ENCODE results near the gene SEMA5B. TPM values are rescaled to one million over a fixed set of nuclear protein-coding genes. Genes with fewer than 3 reads are reported as not detected.

The SEMA5B gene
- polyA plus RNA-seq, 1 donor (not counting 4 experiments of a cell fraction or from before 2014, with no cell fraction given): 0.04 TPM

DNA sequence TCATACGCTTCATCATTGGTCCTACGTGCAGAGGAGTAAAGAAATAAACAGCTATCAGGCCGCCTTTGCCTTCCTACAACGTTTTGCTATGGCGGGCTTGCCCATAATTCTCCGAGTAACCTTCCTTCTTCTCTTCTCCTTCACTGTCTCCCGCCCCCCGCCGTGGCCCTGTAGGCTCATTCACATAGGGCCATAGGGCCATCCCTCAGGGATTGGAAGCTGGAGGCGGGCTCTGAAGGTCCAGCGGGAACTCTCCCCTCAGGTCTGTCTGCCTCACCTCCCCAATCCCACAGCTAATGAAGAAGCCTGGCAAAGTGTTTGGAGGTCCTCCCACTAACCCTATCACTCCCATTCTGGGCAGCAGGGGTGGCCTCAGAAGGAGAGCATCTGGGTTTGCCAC is 43.6 kb downstream of the SEMA5B start:
- Histone ChIP-seq H3K4me3 (ENCODE audit: control insufficient read depth in 2 of 3, extremely low read depth in 1 of 3, insufficient read depth in 2 of 3, low read depth in 1 of 3, low read length in 3 of 3) (no peak overlapping the region), H3K27ac (ENCODE audit: control insufficient read depth, insufficient read depth, low read length) (no peak overlapping the region), H3K79me2 (ENCODE audit: control insufficient read depth, insufficient read depth, low read length) (no peaks in the 10 kb centered on the region), H3K4me1 (ENCODE audit: control insufficient read depth, extremely low read depth, insufficient read depth, low read length) (no peaks in the 10 kb centered on the region), H4K20me1 (ENCODE audit: control insufficient read depth, extremely low read depth, insufficient read depth, low read length) (no peaks in the 10 kb centered on the region), H3K4me2 (ENCODE audit: control insufficient read depth, extremely low read depth, insufficient read depth, low read depth, low read length) (no peak overlapping the region), H3K27me3 (ENCODE audit: control insufficient read depth, extremely low read depth, insufficient read depth, low read length) (peaks cover 38% of the 10 kb centered on the region), H3K36me3 (ENCODE audit: control insufficient read depth in 2 of 2, extremely low read depth in 1 of 2, insufficient read depth in 2 of 2, low read length in 2 of 2) (no peaks in the 10 kb centered on the region), H3K9me1 (ENCODE audit: control insufficient read depth, extremely low read depth, insufficient read depth, low read length) (no peaks in the 10 kb centered on the region), H2AFZ (ENCODE audit: control insufficient read depth, low read length) (no peak overlapping the region), H3K9me3 (ENCODE audit: control insufficient read depth, low read depth, low read length) (no peaks in the 10 kb centered on the region), H3K9ac (ENCODE audit: control insufficient read depth, extremely low read depth, insufficient read depth, low read length) (no peak overlapping the region)
- no peak for TF ChIP-seq EZH2 (IDR thresholded peaks at IDR 0.05; ENCODE audit: low read length)
- dilution Hi-C loops (cut with MboI; ENCODE audit: extremely low pct_ligation_motif_present, low sequenced_read_pairs): no loop called here
- DNase-seq (ENCODE audit: low read depth, low spot score) (no peak), FAIRE-seq (no peak)

DNA sequence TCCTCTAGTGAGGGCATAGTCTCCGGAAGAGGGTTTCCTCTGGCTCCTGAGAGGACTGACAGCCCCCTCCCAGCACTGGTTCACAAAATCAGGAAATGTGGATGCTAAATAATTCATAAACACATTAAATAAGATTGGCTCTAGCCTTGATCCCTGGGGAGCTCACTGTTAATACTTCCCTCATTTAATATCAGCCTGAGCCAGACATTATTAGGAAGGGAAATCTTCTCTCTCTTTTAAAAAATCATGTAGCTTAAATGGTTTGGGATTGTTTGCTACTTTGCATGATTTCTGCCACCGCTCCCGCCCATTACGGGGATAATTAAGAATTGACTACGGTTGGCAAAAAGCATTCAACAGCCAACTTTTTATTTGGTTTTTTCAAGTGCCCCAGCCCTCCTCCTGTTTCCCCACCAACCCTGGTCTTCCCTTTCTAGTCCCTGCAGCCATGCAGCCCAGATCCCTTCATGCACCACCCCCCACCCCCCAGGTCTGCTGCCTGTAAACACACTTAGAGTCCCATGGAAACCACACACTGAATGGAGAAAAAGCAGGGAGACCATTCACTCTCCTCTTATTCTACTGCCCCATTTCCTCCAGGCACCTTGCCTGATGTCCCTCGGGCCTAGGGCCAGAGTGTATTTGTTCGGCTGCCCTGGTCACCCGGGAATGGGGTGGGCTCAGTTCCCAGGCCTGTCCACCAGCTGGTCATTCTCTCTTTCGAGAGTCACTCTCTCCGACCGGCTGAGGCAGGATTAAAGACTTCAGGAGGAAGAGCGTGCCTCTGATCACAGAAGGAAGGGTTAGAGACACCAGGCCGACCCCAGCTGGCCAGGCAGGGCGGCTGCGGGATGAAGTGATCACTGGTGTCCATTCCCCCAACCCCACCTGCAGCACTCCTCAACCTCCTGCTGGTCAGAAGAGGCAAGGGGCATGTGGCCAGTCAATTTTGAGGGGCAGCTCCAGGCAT is 45.1 kb downstream of the SEMA5B start:
- H3K4me1 ChIP-seq (ENCODE audit: control insufficient read depth, extremely low read depth, insufficient read depth, low read length): peaks cover 5% of the 10 kb centered on the region
- H3K27ac ChIP-seq (ENCODE audit: control insufficient read depth, insufficient read depth, low read length): no peak overlapping the region
- no peak for DNase-seq (ENCODE audit: low read depth, low spot score)
- H3K27me3 ChIP-seq (ENCODE audit: control insufficient read depth, extremely low read depth, insufficient read depth, low read length): peaks cover 35% of the 10 kb centered on the region
- no peak for FAIRE-seq
- no peaks in the 10 kb centered on the region for H4K20me1 ChIP-seq (ENCODE audit: control insufficient read depth, extremely low read depth, insufficient read depth, low read length)
- no peaks in the 10 kb centered on the region for H3K36me3 ChIP-seq (ENCODE audit: control insufficient read depth in 2 of 2, extremely low read depth in 1 of 2, insufficient read depth in 2 of 2, low read length in 2 of 2)
- TF ChIP-seq EZH2 (IDR thresholded peaks at IDR 0.05; ENCODE audit: low read length): no peak
- TF ChIP-seq, protein P1, sequence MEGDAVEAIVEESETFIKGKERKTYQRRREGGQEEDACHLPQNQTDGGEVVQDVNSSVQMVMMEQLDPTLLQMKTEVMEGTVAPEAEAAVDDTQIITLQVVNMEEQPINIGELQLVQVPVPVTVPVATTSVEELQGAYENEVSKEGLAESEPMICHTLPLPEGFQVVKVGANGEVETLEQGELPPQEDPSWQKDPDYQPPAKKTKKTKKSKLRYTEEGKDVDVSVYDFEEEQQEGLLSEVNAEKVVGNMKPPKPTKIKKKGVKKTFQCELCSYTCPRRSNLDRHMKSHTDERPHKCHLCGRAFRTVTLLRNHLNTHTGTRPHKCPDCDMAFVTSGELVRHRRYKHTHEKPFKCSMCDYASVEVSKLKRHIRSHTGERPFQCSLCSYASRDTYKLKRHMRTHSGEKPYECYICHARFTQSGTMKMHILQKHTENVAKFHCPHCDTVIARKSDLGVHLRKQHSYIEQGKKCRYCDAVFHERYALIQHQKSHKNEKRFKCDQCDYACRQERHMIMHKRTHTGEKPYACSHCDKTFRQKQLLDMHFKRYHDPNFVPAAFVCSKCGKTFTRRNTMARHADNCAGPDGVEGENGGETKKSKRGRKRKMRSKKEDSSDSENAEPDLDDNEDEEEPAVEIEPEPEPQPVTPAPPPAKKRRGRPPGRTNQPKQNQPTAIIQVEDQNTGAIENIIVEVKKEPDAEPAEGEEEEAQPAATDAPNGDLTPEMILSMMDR (optimal IDR thresholded peaks at IDR 0.05 in 1 of 3, IDR thresholded peaks at IDR 0.05 in 1 of 3, conservative IDR thresholded peaks at IDR 0.05 in 1 of 3; ENCODE audit: extremely low read depth in 1 of 3, insufficient read depth in 2 of 3, low read length in 3 of 3): no peak
- H3K9me3 ChIP-seq (ENCODE audit: control insufficient read depth, low read depth, low read length): no peaks in the 10 kb centered on the region
- no peak overlapping the region for H3K4me2 ChIP-seq (ENCODE audit: control insufficient read depth, extremely low read depth, insufficient read depth, low read depth, low read length)
- no peak overlapping the region for H3K4me3 ChIP-seq (ENCODE audit: control insufficient read depth in 2 of 3, extremely low read depth in 1 of 3, insufficient read depth in 2 of 3, low read depth in 1 of 3, low read length in 3 of 3)
- no peaks in the 10 kb centered on the region for H3K9me1 ChIP-seq (ENCODE audit: control insufficient read depth, extremely low read depth, insufficient read depth, low read length)
- no peak overlapping the region for H3K9ac ChIP-seq (ENCODE audit: control insufficient read depth, extremely low read depth, insufficient read depth, low read length)
- dilution Hi-C loops (cut with MboI; ENCODE audit: extremely low pct_ligation_motif_present, low sequenced_read_pairs): no loop called here
- no peaks in the 10 kb centered on the region for H3K79me2 ChIP-seq (ENCODE audit: control insufficient read depth, insufficient read depth, low read length)
- H2AFZ ChIP-seq (ENCODE audit: control insufficient read depth, low read length): no peak overlapping the region
